Measurements from ENCODE around the gene TPSD1. TPM values are rescaled to one million over a fixed set of nuclear protein-coding genes. Genes with fewer than 3 reads are reported as not detected.

Gene TPSD1
- total and polyA plus RNA-seq, 2 donors (not counting 3 experiments of a cell fraction or from before 2014, with no cell fraction given) = not detected

DNA sequence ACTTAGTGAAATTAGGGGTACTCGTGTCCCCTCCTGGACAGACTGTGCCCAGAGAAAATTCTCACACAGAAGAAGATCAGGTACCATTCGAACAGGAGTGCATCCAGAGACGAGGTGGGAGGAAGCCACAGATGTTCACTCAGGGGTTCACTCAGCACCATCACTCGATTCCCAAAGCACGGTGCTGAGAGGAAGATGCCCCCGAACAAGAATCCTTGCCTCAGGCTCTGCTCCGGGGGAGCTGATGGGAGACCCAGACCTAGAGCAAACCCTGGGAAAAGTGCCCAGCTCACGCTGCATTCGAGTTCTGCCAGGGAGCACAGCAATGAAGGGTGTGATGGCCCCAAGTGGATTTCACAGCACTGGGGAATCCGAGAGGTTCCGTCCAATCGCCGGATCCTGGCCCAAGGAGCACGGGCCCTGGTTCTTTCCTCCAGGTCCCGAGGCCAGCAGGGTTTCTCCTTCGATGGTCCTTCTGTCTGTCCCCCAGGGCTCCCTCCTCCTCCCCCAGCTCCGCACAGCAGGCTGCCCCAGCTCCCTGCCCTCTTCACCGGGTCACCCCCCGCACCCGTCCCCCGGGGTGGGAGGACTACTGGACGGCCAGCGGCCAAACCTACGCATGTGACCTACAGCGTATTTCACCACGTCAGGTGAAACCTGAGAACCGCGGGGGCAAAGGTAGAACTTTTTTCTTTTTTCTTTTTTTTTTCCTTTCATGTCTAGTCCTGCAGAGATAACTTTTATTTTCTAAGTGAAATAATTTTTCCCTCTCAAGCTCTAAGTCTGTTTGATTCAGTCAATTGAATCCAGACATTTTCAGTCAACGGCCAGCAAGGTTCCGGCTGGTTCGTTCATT is 43.4 kb downstream of the TPSD1 start:
- ChIA-PET CTCF (interaction anchor here (1.1 to 2.4 kb wide), 2 partner anchors 9 to 37 kb away, joined by 3 to 15 read pairs; no protein-coding TSS in a partner anchor), POLR2A (interaction anchor here (0.6 kb wide), 1 partner anchor 31 kb away, joined by 3 read pairs; no protein-coding TSS in a partner anchor)
- intact Hi-C loops (cut with micrococcal nuclease) (no loop called here), dilution Hi-C loops (cut with MboI; ENCODE audit: extremely low pct_ligation_motif_present, low sequenced_read_pairs) (no loop called here)
- H3K36me3 ChIP-seq (ENCODE audit: control insufficient read depth in 2 of 2, extremely low read depth in 1 of 2, insufficient read depth in 2 of 2, low read length in 2 of 2) = no peaks in the 10 kb centered on the region
- H2AFZ ChIP-seq (ENCODE audit: low read depth, low read length) = no peak overlapping the region
- no peaks in the 10 kb centered on the region for H3K9me3 ChIP-seq (replicated peaks; ENCODE audit: control insufficient read depth, insufficient read depth, low read length)
- no peaks in the 10 kb centered on the region for H3K9me1 ChIP-seq (replicated peaks; ENCODE audit: control insufficient read depth, extremely low read depth, insufficient read depth, low read length)
- peaks cover 2% of the 10 kb centered on the region for H3K4me1 ChIP-seq (ENCODE audit: control insufficient read depth, extremely low read depth, insufficient read depth, low read length)
- H4K20me1 ChIP-seq (replicated peaks; ENCODE audit: control insufficient read depth, extremely low read depth, insufficient read depth, low read length) = no peaks in the 10 kb centered on the region
- no peaks in the 10 kb centered on the region for H3K27me3 ChIP-seq (ENCODE audit: control insufficient read depth in 2 of 2, insufficient read depth in 2 of 2, low read length in 2 of 2)
- no peak overlapping the region for H3K4me2 ChIP-seq (ENCODE audit: insufficient read depth, low read length)
- FAIRE-seq (no peak), DNase-seq (ENCODE audit: low read depth, low spot score) (no peak)
- H3K4me3 ChIP-seq (replicated peaks in 1 of 3; ENCODE audit: insufficient read depth in 1 of 3, low read depth in 1 of 3, low read length in 3 of 3) = no peak overlapping the region
- no peaks in the 10 kb centered on the region for H3K79me2 ChIP-seq (ENCODE audit: control insufficient read depth, insufficient read depth, low read length)
- TF ChIP-seq FOS (IDR thresholded peaks at IDR 0.05; ENCODE audit: borderline replicate concordance, insufficient read depth, low read length) (no peak), EZH2 (IDR thresholded peaks at IDR 0.05; ENCODE audit: borderline replicate concordance, low read depth, low read length, severe bottlenecking) (no peak), JUN (IDR thresholded peaks at IDR 0.05; ENCODE audit: borderline replicate concordance, insufficient read depth, insufficient read length, low read depth) (no peak), POLR2A (IDR thresholded peaks at IDR 0.05; ENCODE audit: low read depth, low read length) (no peak), MYC (IDR thresholded peaks at IDR 0.05; ENCODE audit: low read depth, low read length) (no peak), GATA2 (IDR thresholded peaks at IDR 0.05; ENCODE audit: insufficient read depth, insufficient read length, low read depth, low read length) (no peak), POLR2AphosphoS5 (IDR thresholded peaks at IDR 0.05; ENCODE audit: insufficient read depth, low read depth, low read length) (no peak)
- TF ChIP-seq, protein P1, sequence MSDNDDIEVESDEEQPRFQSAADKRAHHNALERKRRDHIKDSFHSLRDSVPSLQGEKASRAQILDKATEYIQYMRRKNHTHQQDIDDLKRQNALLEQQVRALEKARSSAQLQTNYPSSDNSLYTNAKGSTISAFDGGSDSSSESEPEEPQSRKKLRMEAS (IDR thresholded peaks at IDR 0.05; ENCODE audit: insufficient read depth, insufficient read length) = no peak
- TF ChIP-seq, protein P2, sequence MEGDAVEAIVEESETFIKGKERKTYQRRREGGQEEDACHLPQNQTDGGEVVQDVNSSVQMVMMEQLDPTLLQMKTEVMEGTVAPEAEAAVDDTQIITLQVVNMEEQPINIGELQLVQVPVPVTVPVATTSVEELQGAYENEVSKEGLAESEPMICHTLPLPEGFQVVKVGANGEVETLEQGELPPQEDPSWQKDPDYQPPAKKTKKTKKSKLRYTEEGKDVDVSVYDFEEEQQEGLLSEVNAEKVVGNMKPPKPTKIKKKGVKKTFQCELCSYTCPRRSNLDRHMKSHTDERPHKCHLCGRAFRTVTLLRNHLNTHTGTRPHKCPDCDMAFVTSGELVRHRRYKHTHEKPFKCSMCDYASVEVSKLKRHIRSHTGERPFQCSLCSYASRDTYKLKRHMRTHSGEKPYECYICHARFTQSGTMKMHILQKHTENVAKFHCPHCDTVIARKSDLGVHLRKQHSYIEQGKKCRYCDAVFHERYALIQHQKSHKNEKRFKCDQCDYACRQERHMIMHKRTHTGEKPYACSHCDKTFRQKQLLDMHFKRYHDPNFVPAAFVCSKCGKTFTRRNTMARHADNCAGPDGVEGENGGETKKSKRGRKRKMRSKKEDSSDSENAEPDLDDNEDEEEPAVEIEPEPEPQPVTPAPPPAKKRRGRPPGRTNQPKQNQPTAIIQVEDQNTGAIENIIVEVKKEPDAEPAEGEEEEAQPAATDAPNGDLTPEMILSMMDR (IDR thresholded peaks at IDR 0.05; ENCODE audit: extremely low read depth in 1 of 2, insufficient read depth in 1 of 2, low read depth in 1 of 2, low read length in 2 of 2) = no peak
- no TSS peak for BruUV-seq (replicated peaks)
- H3K27ac ChIP-seq (ENCODE audit: insufficient read depth, low read depth, low read length) = no peak overlapping the region
- H3K9ac ChIP-seq (replicated peaks; ENCODE audit: extremely low read depth, insufficient read depth, low read length) = no peak overlapping the region

Measured in endothelial cell of umbilical vein (primary cell).